IPS DF 6.9 (cell line): ENCODE data around the gene MMP24.
"Not testable (repeated sequence)": the region's sequence is repeated elsewhere in the genome, so short reads cannot be mapped to it uniquely, and the experiment has no call there.

Experiments used
- DNase-seq: peaks from one replicate; pipeline ENCODE4 v3.0.0-alpha.2; 2013; ENCODE audit warnings: low read depth, low spot score
- H3K27ac ChIP-seq: one replicate; pipeline ENCODE4 v1.5.1; 2013; ENCODE audit warnings: low read length, control low read depth
- H3K27me3 ChIP-seq: 2 replicates; pipeline ENCODE4 v1.6.1; 2013; ENCODE audit warnings: mild to moderate bottlenecking, low read length; ENCODE audit not compliant: control insufficient read depth, insufficient read depth
- H3K36me3 ChIP-seq: 2 replicates; pipeline ENCODE4 v1.6.1; 2013; ENCODE audit warnings: low read length; ENCODE audit not compliant: control insufficient read depth, insufficient read depth
- H3K4me1 ChIP-seq: 2 replicates; pipeline ENCODE4 v1.6.1; 2013; ENCODE audit warnings: low read length; ENCODE audit not compliant: control insufficient read depth, insufficient read depth
- H3K4me3 ChIP-seq: 2 replicates; pipeline ENCODE4 v1.5.1; 2013; ENCODE audit warnings: mild to moderate bottlenecking, low read length
- H3K9me3 ChIP-seq: 2 replicates; pipeline ENCODE4 v1.6.1; 2013; ENCODE audit warnings: low read length, inconsistent platforms; ENCODE audit not compliant: control insufficient read depth, insufficient read depth
- WGBS: extraction: QIAGEN DNeasy Blood & Tissue Kit; methylation state at CpG from one replicate; pipeline ENCODE4 v1.1.7; 2013; ENCODE audit warnings: mixed read lengths, missing lambda C conversion rate; ENCODE audit not compliant: insufficient read length, insufficient coverage; 5-methylcytosine and 5-hydroxymethylcytosine counted together

The MMP24 gene

DNA sequence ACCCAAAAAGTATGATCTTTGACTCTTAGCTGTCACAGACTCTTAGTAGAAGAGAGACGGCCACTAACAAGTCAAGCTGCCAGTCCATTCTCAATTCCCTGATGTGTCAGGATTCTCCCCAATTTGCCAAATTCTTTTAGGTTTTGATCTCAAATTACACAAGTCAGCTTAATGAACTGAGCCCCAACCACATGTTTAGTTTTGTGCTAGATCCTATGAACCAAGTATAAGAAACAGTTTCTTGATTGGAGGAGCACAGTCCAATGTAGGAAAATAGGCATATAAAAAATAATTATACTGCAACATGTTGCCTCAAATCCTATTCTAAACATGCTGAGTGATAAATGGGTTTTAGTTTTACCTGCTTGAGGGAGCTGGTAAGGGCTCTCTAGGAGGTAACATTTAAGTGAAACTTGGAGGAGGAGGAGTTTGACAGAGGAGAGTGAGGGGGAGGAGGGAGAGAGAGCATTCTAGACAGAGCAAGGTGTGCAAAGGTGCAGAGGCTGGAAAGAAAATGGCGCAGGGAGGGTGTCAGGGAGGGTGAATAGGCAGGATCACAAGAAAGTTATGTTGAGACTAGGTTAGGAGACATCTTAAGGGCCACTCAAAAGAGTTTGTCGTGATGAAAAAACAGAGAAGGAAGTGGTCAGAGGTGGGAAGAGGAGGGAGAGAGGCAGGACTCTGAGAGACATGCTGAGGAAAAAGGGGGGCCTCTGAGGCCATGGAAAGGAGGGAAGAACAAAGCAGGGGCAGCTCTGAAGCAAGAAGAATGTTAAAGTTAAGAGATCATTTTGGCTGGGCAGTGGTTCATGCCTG, 88.5 kb downstream of the MMP24 start:
- no CpG with 5 or more reads among the region's 3 CpGs for WGBS
- Histone ChIP-seq H3K4me3 (no peak overlapping the region), H3K27ac (no peak overlapping the region), H3K9me3 (no peaks in the 10 kb centered on the region), H3K4me1 (0 out of 2 replicates have a peak, but pooled peaks cover 3% of the 10 kb centered on the region), H3K36me3 (no peaks in the 10 kb centered on the region), H3K27me3 (no peaks in the 10 kb centered on the region)
- no peak for DNase-seq

DNA sequence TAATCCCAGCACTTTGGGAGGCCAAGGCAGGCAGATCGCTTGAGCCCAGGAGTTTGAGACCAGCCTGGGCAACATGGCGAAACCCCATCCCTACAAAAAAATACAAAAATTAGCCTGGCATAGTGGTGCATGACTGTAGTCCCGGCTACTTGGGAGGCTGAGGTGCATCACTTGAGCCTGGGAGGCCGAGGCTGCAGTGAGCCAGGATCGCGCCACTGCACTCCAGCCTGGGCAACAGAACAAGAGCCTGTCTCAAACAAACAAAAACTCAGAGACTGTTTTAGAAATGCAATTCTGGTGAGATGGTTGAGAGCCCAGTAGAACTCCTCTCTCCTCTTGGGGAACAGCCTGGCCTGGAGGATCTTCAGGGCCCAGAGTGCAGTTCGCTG, 89.1 kb downstream of the MMP24 start:
- H3K4me1 ChIP-seq, H3K27ac ChIP-seq: not testable (repeated sequence)
- no CpG with 5 or more reads among the region's 7 CpGs for WGBS

DNA sequence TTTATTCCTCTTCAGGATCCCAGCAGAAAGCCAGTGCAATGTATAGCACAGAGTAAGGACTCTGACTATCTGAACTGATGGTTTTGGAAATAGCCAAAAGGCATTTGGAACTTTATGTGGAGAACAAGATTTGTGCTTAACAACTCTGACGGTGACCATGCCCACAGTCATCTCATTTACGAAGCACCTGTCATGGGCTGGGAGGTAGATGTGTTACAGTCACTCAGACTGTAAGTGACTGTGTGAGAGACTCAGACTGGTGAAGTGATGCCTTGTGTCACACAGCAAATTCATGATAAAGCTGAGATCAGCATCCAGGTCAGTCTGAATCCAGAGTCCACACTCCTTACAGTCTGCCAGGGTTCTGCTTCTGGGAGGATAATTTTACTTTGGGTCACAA, 89.6 kb downstream of the MMP24 start:
- Histone ChIP-seq H3K27ac (no peak overlapping the region), H3K9me3 (no peaks in the 10 kb centered on the region), H3K36me3 (no peaks in the 10 kb centered on the region), H3K4me1 (peaks cover 7% of the 10 kb centered on the region), H3K27me3 (no peaks in the 10 kb centered on the region), H3K4me3 (no peak overlapping the region)
- DNase-seq, result no peak
- no CpG with 5 or more reads among the region's 2 CpGs for WGBS

More for the DNA sequence above, 89.1 kb downstream of the MMP24 start:
- not testable (repeated sequence) for H3K4me3 ChIP-seq, H3K27me3 ChIP-seq, DNase-seq, H3K9me3 ChIP-seq, H3K36me3 ChIP-seq

DNA sequence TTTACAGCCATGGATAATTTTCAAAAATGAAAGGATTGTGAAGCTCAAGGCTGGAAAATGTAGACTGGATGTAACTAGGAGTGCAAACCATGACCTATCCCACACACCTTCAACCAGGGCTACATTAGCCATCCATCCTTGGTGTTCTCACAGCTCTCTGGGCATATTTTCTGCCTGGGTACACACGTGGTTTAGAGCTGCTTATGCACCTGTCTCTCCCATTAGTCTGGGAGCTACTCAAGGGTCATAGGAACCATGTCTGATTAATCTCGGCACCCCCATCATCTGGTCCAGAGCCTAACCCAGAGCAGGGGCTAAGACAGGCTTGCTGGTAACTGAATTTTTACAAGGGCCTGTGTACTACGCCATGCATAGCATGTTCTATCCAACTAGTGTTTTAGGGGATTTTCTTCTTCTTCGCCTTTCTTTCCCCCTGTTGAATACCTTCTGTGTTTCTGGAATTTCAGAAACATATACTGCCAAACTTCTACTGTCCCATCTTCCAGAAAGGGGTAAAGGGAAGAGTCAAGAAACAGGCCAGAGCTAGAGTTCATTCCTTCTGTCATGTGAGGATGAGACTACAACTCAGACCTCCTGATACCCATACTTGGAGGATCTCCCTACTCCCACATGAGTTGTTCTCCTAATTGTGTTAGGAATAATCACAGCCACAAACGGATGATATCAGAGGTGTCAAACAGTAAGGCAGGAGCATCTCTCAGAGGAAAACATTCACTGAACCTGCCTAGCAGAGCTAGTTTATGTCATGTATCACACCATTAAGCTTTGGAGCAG, 91.1 kb downstream of the MMP24 start:
- H3K36me3 ChIP-seq, result no peaks in the 10 kb centered on the region
- no peaks in the 10 kb centered on the region for H3K9me3 ChIP-seq
- DNase-seq, result no peak
- H3K27ac ChIP-seq, result no peak overlapping the region
- no CpG with 5 or more reads among the region's 5 CpGs for WGBS
- H3K27me3 ChIP-seq, result no peaks in the 10 kb centered on the region
- peaks cover 6% of the 10 kb centered on the region for H3K4me1 ChIP-seq
- no peak overlapping the region for H3K4me3 ChIP-seq

DNA sequence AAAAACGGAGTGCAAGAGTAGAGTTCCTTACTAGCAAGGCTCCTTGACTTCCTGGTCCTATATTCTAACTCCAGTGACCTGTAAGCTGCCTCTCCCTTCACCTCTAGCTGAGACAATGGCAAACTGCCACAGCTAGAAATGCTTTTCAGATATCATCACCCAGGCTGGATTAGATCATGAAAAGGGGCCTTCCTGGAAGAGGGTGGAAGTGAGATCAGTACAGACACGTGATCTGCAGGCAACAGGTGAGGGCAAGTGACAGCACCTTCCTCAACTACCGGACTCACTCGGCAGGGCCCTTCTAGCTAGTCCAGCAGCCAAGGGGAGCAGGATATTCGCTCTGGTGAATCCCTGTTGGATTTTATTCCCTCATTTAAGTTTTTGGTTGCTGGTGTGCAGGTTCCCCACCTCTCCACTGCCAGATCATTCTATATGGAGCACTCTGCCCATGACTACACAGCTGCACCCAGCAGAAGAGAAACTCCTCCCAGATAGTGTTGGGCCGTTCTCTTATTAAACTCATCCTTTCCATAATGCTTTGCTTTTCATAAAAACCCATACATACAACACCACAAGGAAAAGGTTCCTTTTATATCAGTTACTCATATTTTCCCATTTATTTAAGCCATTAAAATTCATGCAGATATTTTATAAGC, 92.1 kb downstream of the MMP24 start:
- DNase-seq, result no peak
- WGBS, result no CpG with 5 or more reads among the region's 6 CpGs
- Histone ChIP-seq H3K9me3 (no peaks in the 10 kb centered on the region), H3K4me3 (no peak overlapping the region), H3K4me1 (peaks cover 6% of the 10 kb centered on the region), H3K36me3 (no peaks in the 10 kb centered on the region), H3K27ac (no peak overlapping the region), H3K27me3 (no peaks in the 10 kb centered on the region)

DNA sequence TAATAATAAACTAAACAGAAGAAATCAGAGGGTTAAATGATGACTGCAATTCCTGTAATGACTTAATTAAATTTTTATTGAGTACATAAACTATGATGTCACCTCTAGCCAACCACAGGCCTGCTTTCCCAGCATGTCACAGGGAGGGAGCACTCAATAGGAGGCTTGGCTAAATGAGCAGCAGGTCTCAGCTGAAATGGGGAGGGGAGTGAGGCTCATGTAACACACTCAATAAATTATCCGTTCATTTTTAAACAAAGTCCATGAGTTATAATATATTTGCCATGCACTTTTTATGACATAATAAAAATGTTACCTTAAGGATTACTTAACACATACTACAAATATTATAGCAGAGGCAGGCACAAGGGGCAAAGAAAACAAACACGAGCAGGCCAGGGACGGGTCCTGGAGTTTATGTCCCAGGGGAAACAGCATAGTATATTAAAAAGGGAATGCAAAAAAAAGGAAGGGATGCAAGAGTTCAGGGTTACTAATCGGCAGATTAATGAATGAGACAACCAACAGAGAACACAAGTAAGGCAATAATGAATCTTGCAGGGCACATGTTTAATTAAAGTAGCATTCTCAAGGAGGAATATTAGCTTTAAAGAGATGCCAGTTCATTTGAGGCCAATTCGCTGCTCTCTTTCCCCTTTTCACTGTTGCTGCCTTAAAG, 92.8 kb downstream of the MMP24 start:
- Histone ChIP-seq H3K36me3 (no peaks in the 10 kb centered on the region), H3K4me3 (no peak overlapping the region), H3K9me3 (no peaks in the 10 kb centered on the region), H3K4me1 (peaks cover 6% of the 10 kb centered on the region), H3K27ac (no peak overlapping the region), H3K27me3 (no peaks in the 10 kb centered on the region)
- WGBS, result no CpG with 5 or more reads among the region's 5 CpGs
- DNase-seq, result no peak

DNA sequence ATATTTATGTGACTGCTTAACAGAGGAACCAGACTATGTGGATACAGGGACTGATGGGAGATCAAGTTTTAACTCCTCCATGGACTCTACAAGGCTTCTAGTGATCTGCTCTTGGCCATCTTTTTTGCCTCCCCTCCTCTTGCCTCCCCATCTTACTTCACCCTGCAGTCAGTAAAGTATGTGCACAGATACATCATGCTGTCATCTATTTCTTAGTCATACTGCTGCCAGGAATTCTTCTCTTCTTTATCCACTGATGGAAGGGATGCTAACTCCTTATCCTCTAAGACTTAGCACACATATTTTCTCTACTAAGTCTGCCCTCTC, 93.3 kb downstream of the MMP24 start:
- H3K27ac ChIP-seq, result no peak overlapping the region
- H3K4me3 ChIP-seq, result no peak overlapping the region
- DNase-seq, result no peak
- no peaks in the 10 kb centered on the region for H3K36me3 ChIP-seq
- no peaks in the 10 kb centered on the region for H3K9me3 ChIP-seq
- H3K4me1 ChIP-seq, result peaks cover 6% of the 10 kb centered on the region
- no peaks in the 10 kb centered on the region for H3K27me3 ChIP-seq

DNA sequence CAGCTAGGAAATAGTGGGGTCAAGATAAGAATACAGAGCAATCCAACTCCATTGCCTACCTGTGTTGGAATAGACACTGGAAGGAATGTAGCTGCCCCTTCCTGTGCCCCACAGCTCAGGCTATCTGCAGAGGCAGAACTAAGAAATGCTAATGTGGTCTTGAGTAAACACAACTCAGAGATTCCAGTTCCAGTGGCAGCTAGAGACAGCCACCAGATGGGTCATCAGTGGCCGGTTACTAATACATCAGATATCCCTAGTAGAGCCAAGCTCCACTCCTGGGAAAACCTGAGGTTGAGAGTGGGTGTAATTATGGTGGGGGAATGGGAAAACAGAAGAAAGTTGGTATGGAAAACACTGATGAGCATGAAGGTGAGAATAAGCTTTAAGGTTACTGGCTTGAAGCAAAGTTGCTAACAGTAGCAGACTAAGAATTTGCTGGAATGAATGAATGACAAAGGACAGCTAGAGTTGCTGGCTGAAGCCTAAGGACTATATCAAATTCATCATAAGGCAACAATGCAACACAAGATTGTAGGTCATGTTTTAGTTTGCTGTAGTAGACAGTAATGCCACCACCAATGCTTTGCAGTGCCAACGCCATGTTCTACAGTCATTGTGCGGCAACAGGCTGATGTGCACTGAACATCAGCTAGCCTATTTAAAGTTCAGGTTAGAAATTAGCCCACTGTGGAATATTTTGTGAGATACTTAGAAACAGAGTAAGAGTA, 94.1 kb downstream of the MMP24 start:
- Histone ChIP-seq H3K9me3 (no peaks in the 10 kb centered on the region), H3K27me3 (no peaks in the 10 kb centered on the region), H3K36me3 (no peaks in the 10 kb centered on the region), H3K4me1 (peaks cover 6% of the 10 kb centered on the region), H3K27ac (no peak overlapping the region), H3K4me3 (no peak overlapping the region)
- no CpG with 5 or more reads among the region's 3 CpGs for WGBS
- no peak for DNase-seq

DNA sequence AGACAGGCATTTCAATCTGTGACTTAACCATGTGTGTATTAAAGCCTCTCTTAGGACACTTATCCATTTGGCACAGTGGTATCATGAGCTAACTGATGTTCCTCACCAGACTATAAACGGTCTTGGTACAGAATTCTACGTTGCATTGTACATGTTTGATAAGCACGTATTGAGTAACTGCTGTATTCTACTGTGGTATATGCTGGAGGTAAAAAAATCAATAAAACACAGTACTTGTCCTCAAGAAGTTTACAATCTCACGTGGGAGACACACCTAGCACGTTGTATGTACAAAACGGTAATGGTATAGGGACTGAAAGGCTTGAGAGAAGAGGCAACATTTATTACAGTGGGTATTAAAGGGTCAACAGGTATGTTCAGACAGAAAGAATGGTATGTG, 98.9 kb downstream of the MMP24 start:
- H3K36me3 ChIP-seq, result no peaks in the 10 kb centered on the region
- H3K9me3 ChIP-seq, result no peaks in the 10 kb centered on the region
- DNase-seq, result no peak
- peaks cover 4% of the 10 kb centered on the region for H3K4me1 ChIP-seq
- no peak overlapping the region for H3K27ac ChIP-seq
- WGBS, result no CpG with 5 or more reads among the region's 6 CpGs
- H3K27me3 ChIP-seq, result no peaks in the 10 kb centered on the region
- H3K4me3 ChIP-seq, result no peak overlapping the region
